Activated CD8-positive, alpha-beta memory T cell treated with anti-CD3 and anti-CD28 coated beads for 24 hours (primary cell): ENCODE data around the gene DDB1.

Experiments
- DNase-seq: peaks from one replicate; pipeline ENCODE4 v3.0.0-alpha.2; 2020

The DDB1 gene

GRCh38 chr11:61354208-61354607, 21.3 kb upstream of the DDB1 start:
- no peak for DNase-seq

- no peak for DNase-seq
These were observed 20.5 kb upstream of the DDB1 start for GRCh38 chr11:61353131-61354067.

DNA sequence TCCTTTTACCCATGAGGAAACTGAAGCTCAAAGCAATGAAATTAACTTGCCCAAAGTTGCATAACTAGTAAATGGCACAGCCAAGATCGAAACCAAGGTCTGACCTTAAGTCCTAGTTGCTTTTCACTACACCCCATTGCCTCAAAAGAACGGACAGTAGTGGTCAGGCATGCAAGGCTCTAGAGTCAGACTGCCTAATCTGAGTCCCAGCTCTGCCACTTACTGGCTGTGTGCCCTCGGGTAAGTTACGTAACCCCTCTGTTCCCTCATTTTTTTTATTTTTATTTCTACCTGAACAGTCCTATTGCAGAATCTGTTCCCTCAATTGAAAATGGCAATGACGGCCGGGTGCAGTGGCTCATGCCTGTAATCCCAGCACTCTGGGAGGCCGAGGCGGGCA, 19.1 kb upstream of the DDB1 start:
- DNase-seq: no peak

DNA sequence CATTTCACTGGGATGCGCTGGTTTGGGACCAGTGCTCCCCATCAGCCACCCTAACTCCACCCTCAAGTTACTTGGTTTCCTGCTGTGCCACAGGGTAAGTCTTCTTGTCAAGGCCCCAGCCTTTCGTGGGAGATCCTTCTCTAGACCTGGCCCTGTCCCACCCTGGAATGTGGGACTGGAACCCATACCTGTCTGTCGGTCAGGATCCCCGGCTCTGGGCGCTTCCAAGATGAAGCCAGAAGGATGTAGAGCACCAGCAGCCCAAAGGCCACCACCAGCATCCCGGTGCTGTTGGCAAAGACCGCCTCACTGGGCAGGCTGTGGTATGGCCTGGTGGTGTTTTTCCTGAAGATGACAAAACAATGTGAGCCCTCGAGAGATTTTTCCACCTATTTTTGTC, 17.9 kb upstream of the DDB1 start:
- no peak for DNase-seq

- no peak for DNase-seq
These were observed 17.4 kb upstream of the DDB1 start for GRCh38 chr11:61350336-61350735.

GRCh38 chr11:61349916-61350315, 17.0 kb upstream of the DDB1 start:
- no peak for DNase-seq

DNA sequence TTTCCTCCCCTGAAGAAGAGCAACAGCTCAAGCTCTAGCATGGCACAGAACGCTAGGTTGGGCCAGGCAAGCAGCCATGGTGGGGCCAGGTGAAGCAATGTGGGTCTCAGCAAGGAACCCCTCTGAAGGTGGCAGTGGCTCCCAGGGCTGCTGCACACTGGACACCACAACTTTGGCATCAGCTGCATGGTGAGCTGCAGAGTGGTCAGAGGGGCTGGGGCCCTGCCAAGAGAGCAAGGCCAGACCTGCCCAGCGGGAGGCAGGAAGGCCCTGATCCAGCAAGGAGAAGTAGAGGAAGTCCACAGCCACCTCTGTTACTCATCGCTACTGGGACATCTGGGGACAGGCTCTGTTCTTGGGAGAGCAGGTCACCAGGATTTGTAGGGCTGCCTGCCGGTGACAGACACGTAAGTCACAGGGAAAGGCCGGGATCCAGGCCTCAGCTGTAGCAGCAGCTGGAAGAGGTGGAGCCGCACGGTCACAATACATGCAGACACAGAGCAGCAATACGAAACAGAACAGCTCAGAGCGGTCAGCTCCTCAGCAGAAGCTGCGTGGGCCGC, 16.4 kb upstream of the DDB1 start:
- no peak for DNase-seq

DNA sequence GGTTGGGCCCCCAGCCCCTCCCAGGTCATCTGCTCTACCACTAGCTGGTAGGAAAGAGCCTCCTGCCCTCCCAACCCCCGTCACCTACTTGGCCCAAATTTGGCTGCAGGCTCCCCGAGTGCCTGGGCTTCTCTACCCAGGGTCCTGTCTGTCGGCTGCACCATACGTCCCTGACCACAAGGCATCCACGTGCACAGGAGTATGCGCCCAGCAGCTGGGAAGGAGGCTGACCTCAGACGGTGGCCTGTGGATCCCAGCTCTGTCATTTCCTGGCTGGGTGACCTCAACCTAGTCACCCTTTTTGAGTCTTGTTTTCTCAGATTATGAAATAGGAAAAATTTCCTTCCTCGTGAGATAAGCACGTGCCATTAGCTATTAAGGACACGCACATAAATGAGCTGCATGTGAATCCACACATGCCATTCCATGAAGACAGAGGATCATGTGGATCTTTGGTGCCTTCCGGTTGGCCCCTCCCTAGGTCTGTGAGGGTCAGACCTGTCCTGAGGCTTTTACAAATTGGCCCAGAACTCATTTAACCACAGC, 15.1 kb upstream of the DDB1 start:
- DNase-seq: no peak

- no peak for DNase-seq
These were observed 13.3 kb upstream of the DDB1 start for GRCh38 chr11:61345954-61346843.

DNA sequence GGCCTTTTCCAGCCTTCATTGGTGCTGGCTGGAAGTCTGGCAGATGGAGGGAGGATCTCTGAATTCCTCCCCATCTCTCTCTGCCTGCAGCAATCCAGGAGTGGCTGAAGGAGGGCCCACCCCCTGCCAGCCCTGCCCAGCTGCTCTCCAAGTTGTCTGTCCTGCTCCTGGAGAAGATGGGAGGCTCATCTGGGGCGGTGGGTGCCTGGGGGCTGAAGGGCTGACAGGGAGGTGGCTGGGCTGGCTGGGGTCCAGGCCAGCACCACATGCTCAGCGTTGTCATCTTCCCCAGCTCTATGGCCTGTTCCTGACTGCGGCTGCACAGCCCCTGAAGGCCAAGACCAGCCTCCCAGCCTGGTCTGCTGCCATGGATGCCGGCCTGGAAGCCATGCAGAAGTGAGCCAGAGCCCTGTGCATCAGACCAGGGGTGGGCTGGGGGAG, 12.3 kb upstream of the DDB1 start:
- DNase-seq: no peak

GRCh38 chr11:61343792-61344745, 11.2 kb upstream of the DDB1 start:
- DNase-seq: no peak

- DNase-seq: no peak
These were observed 9.4 kb upstream of the DDB1 start for GRCh38 chr11:61342207-61342803.

DNA sequence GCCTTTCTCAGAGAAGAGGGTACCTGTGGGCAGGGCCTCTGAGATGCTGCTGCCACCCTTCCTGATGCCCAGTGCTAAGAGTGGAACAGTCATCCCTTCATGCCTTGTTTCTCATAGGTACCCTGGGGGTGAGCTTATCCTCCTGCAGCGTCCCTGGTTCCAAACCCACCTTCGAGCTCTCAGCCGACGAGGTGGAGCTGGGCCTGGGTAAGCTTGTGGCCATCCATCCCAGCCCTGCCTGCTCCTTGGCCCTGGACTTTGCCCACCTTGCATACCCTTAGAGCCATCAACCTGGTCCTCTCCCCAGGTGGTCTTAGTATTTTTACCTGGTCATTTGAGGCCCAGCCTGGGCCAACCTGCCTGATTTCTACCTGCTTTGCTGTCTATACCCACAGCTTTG, 8.8 kb upstream of the DDB1 start:
- DNase-seq: no peak

- no peak for DNase-seq
These were observed 8.1 kb upstream of the DDB1 start for GRCh38 chr11:61340979-61341378.

- DNase-seq: no peak
These were observed 6.6 kb upstream of the DDB1 start for GRCh38 chr11:61339490-61339878.

DNA sequence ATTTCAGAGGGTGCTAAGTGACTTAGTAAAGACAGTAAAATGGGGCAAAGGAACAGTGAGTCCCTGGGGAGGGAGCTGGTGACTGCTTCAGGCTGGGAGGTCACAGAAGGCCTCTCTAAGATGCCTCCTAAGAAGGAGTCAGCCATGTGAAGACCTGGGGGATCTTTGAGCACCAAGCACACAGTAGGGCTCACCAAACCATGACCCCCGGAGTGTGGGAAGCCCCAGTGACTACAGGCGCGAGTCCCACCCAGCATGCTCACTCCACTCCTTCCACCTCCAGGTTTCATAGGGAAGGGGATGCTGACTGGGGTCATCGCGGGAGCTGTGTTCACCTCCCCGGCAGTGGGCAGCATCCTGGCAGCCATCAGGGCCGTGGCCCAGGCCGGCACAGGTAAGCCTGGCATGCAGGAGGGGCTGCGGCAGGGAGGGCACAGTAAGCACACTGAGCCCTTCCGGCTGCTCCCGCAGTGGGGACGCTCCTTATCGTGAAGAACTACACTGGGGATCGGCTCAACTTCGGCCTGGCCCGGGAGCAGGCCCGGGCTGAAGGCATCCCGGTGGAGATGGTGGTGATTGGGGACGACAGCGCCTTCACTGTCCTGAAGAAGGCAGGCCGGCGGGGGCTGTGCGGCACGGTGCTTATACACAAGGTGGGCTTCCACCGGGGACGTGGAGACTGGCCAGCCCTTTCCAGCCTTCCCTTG, 6.0 kb upstream of the DDB1 start:
- no peak for DNase-seq

- DNase-seq: no peak
These were observed 5.0 kb upstream of the DDB1 start for GRCh38 chr11:61337706-61338470.

DNA sequence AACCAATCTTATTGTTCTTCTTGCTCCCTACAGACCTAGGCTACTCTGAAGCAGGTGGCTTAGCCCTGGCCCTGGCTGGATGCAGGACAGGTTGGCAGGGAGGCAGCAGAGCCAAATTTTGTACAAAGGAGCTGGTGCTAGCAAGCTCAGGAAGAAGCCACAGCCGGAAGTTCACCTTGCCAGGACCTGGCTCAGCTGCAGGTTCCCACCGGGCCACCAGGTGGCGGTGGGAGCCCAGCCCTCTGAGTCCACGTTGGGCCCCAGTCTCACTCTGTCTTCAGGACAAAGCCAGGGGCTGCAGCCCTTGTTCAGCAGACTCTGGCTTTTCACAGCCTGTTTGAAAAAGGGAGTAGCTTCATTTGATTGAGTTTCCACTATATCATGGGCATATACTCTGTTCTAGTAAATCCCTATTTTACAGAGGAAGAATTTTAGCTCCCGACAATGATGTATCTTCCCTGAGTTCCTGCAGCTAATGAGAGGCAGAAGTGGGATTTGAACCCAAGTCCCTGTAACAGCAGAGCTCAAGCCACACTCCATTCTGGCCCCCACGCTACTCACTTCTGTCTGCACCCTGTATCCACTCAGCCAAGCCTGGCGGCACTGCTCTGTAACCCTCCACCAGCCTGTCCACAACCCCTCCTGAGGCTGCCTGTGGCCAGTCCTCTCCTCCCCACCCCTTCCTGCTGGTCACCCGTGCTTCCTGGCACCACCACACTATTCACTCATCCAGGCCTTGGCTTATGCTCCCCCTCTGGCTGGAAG, 3.4 kb upstream of the DDB1 start:
- peak; percentile 91 for DNase-seq

- no peak for DNase-seq
These were observed 2.4 kb upstream of the DDB1 start for GRCh38 chr11:61335355-61335710.
